Activated CD8-positive, alpha-beta T cell treated with anti-CD3 and anti-CD28 coated beads for 36 hours (primary cell): ENCODE data around the gene DYNC2LI1. TPM values are rescaled to one million over a fixed set of nuclear protein-coding genes. Genes with fewer than 3 reads are reported as not detected.
A peak's percentile ranks its signal among the peaks of the same experiment; 100 is the strongest.
"Not testable (repeated sequence)": the region's sequence is repeated elsewhere in the genome, so short reads cannot be mapped to it uniquely, and the experiment has no call there.

Experiments
- ATAC-seq: fragments of 200-7000 bp; cut with Tn5 transposase; one replicate; pipeline ENCODE4 v1.10.0; 2021; ENCODE audit warnings: mild to moderate bottlenecking, moderate library complexity
- CTCF ChIA-PET: fragments of 350-600 bp; sonication (Branson Sonifier 250); formaldehyde crosslinking; loops from one replicate; lab custom pipeline; 2021; ENCODE audit warnings: antibody characterized with exemption; lab: Charles Lee
- POLR2A ChIA-PET: fragments of 350-600 bp; sonication (Branson Sonifier 250); formaldehyde crosslinking; loops from one replicate; lab custom pipeline; 2021; ENCODE audit warnings: antibody characterized with exemption; lab: Charles Lee
- DNase-seq: peaks from one replicate; pipeline ENCODE4 v3.0.0-alpha.2; 2020
- H3K27ac Mint-ChIP-seq: one replicate; pipeline ENCODE4 v1.8.0; 2021; ENCODE audit warnings: mild to moderate bottlenecking, mixed read lengths
- H3K27me3 Mint-ChIP-seq: one replicate; pipeline ENCODE4 v1.8.0; 2021; ENCODE audit warnings: mixed read lengths
- H3K36me3 Mint-ChIP-seq: one replicate; pipeline ENCODE4 v1.8.0; 2021; ENCODE audit warnings: low read depth, mixed read lengths
- H3K4me1 Mint-ChIP-seq: one replicate; pipeline ENCODE4 v1.8.0; 2021; ENCODE audit warnings: low read depth, mixed read lengths
- H3K4me3 Mint-ChIP-seq: one replicate; pipeline ENCODE4 v1.8.0; 2021; ENCODE audit warnings: mild to moderate bottlenecking, moderate library complexity, mixed read lengths
- H3K9me3 Mint-ChIP-seq: one replicate; pipeline ENCODE4 v1.8.0; 2021; ENCODE audit warnings: mixed read lengths
- CTCF ChIP-seq: fragments of 200-600 bp; IDR thresholded peaks from one replicate; pipeline ENCODE4 v1.8.0; 2022; ENCODE audit warnings: antibody characterized with exemption, mild to moderate bottlenecking
- intact Hi-C: fragments of 100-400 bp; cut with micrococcal nuclease; formaldehyde crosslinking; loops from one replicate; pipeline ENCODE4 v1.10.0; 2022
- total RNA-seq, 2 experiments: library from RNA; stranded (reverse); gene quantifications; one replicate each; pipeline ENCODE4 v1.2.3, GENCODE V29; 2021

Gene DYNC2LI1
- 1 to 10 TPM; 6.3 to 6.9 TPM for total RNA-seq

GRCh38 chr2:43773876-43774613 lies at the start of gene DYNC2LI1:
TSS of gene DYNC2LI1 (plus strand) at chr2:43774039. CDS start at chr2:43774139, 100 bp downstream.
- no peaks in the 10 kb centered on the region for H3K9me3 Mint-ChIP-seq
- intact Hi-C loops: no loop called here
- peak; percentile 94 for ATAC-seq

GRCh38 chr2:43724728-43725526 lies 48.9 kb upstream of the DYNC2LI1 start:
- ChIA-PET POLR2A (no interaction called here), CTCF (interaction anchor here (1.4 kb wide), 1 partner anchor 10 kb away, joined by 5 read pairs; no protein-coding TSS in a partner anchor)
- ATAC-seq (no peak), DNase-seq (no peak)
- Mint-ChIP-seq H3K4me1 (no peaks in the 10 kb centered on the region), H3K36me3 (no peaks in the 10 kb centered on the region), H3K27me3 (peaks cover 3% of the 10 kb centered on the region), H3K4me3 (no peak overlapping the region), H3K9me3 (no peaks in the 10 kb centered on the region), H3K27ac (no peak overlapping the region)
- no peak for TF ChIP-seq CTCF
- intact Hi-C loops: no loop called here

More at GRCh38 chr2:43773876-43774613, at the start of gene DYNC2LI1:
- no peak for TF ChIP-seq CTCF
- H3K27ac Mint-ChIP-seq: peak within 1 kb of the TSS; percentile 84
- POLR2A ChIA-PET: interaction anchor here (0.7 to 1.3 kb wide), 3 partner anchors 9 to 528 kb away, joined by 3 to 5 read pairs (median 4); no protein-coding TSS in a partner anchor
- peaks cover 6% of the 10 kb centered on the region for H3K27me3 Mint-ChIP-seq
- H3K4me3 Mint-ChIP-seq: peak within 1 kb of the TSS; percentile 93
- CTCF ChIA-PET: interaction anchor here (0.8 to 1.2 kb wide), 4 partner anchors 13 to 162 kb away, joined by 3 to 4 read pairs (median 4); no protein-coding TSS in a partner anchor
- no peaks in the 10 kb centered on the region for H3K36me3 Mint-ChIP-seq
- peaks cover 19% of the 10 kb centered on the region for H3K4me1 Mint-ChIP-seq
- DNase-seq: peak; percentile 90

GRCh38 chr2:43725711-43726246 lies 48.1 kb upstream of the DYNC2LI1 start:
- Mint-ChIP-seq H3K4me1 (no peaks in the 10 kb centered on the region), H3K27me3 (peaks cover 1% of the 10 kb centered on the region), H3K36me3 (no peaks in the 10 kb centered on the region), H3K4me3 (no peak overlapping the region), H3K9me3 (no peaks in the 10 kb centered on the region), H3K27ac (no peak overlapping the region)
- CTCF ChIA-PET: interaction anchor here (1.4 kb wide), 1 partner anchor 11 kb away, joined by 5 read pairs; no protein-coding TSS in a partner anchor
- no peak for ATAC-seq
- TF ChIP-seq CTCF: no peak
- intact Hi-C loops: no loop called here
- DNase-seq: no peak
- POLR2A ChIA-PET: no interaction called here

GRCh38 chr2:43726961-43727633 lies 46.7 kb upstream of the DYNC2LI1 start:
- H3K27ac Mint-ChIP-seq, H3K9me3 Mint-ChIP-seq, H3K27me3 Mint-ChIP-seq, ATAC-seq, intact Hi-C loops, CTCF ChIA-PET, H3K36me3 Mint-ChIP-seq, DNase-seq, H3K4me3 Mint-ChIP-seq, H3K4me1 Mint-ChIP-seq, POLR2A ChIA-PET: not testable (repeated sequence)

- Mint-ChIP-seq H3K4me3 (no peak overlapping the region), H3K9me3 (no peaks in the 10 kb centered on the region), H3K27ac (no peak overlapping the region), H3K27me3 (peaks cover 2% of the 10 kb centered on the region), H3K36me3 (no peaks in the 10 kb centered on the region), H3K4me1 (no peaks in the 10 kb centered on the region)
- DNase-seq (no peak), ATAC-seq (no peak)
- ChIA-PET CTCF (no interaction called here), POLR2A (no interaction called here)
- intact Hi-C loops: no loop called here
- TF ChIP-seq CTCF: no peak
These were observed 46.2 kb upstream of the DYNC2LI1 start for GRCh38 chr2:43727634-43728014.
